ENCODE data around the gene SNED1. TPM values are rescaled to one million over a fixed set of nuclear protein-coding genes. Genes with fewer than 3 reads are reported as not detected.

The SNED1 gene
- total RNA-seq, 2 donors from 2014 or later, result 3.0 to 4.8 TPM

- H3K4me3 Mint-ChIP-seq, result no peak overlapping the region
- no peaks in the 10 kb centered on the region for H3K27me3 Mint-ChIP-seq
- no peaks in the 10 kb centered on the region for H3K36me3 Mint-ChIP-seq (ENCODE audit: low read depth)
- ATAC-seq (replicated peaks), result no peak
- no peaks in the 10 kb centered on the region for H3K9me3 Mint-ChIP-seq
- H3K27ac Mint-ChIP-seq, result no peak overlapping the region
- H3K4me1 Mint-ChIP-seq, result no peaks in the 10 kb centered on the region
These were observed 7.6 kb upstream of the SNED1 start for GRCh38 chr2:240990726-240991377.

- Mint-ChIP-seq H3K27me3 (no peaks in the 10 kb centered on the region), H3K9me3 (no peaks in the 10 kb centered on the region), H3K36me3 (ENCODE audit: low read depth) (no peaks in the 10 kb centered on the region), H3K4me3 (no peak overlapping the region), H3K4me1 (no peaks in the 10 kb centered on the region), H3K27ac (no peak overlapping the region)
- ATAC-seq (replicated peaks), result no peak
These were observed 6.8 kb upstream of the SNED1 start for GRCh38 chr2:240991378-240992263.

- Mint-ChIP-seq H3K27me3 (peaks cover 7% of the 10 kb centered on the region), H3K27ac (no peak overlapping the region), H3K36me3 (ENCODE audit: low read depth) (no peaks in the 10 kb centered on the region), H3K9me3 (no peaks in the 10 kb centered on the region), H3K4me1 (no peaks in the 10 kb centered on the region), H3K4me3 (no peak overlapping the region)
- ATAC-seq (replicated peaks), result no peak
These were observed 5.7 kb upstream of the SNED1 start for GRCh38 chr2:240992572-240993291.

GRCh38 chr2:240993446-240994170 lies 4.8 kb upstream of the SNED1 start:
- H3K27ac Mint-ChIP-seq, result no peak overlapping the region
- no peaks in the 10 kb centered on the region for H3K9me3 Mint-ChIP-seq
- peaks cover 7% of the 10 kb centered on the region for H3K27me3 Mint-ChIP-seq
- H3K36me3 Mint-ChIP-seq (ENCODE audit: low read depth), result no peaks in the 10 kb centered on the region
- no peak for ATAC-seq (replicated peaks)
- H3K4me3 Mint-ChIP-seq, result no peak overlapping the region
- H3K4me1 Mint-ChIP-seq, result no peaks in the 10 kb centered on the region

GRCh38 chr2:240994171-240994896 lies 4.1 kb upstream of the SNED1 start:
- Mint-ChIP-seq H3K9me3 (no peaks in the 10 kb centered on the region), H3K4me3 (no peak overlapping the region)

GRCh38 chr2:240995041-240996021 lies 3.1 kb upstream of the SNED1 start:
- Mint-ChIP-seq H3K4me1 (peaks cover 6% of the 10 kb centered on the region), H3K27me3 (peaks cover 14% of the 10 kb centered on the region), H3K36me3 (ENCODE audit: low read depth) (no peaks in the 10 kb centered on the region), H3K9me3 (no peaks in the 10 kb centered on the region), H3K4me3 (no peak overlapping the region), H3K27ac (no peak overlapping the region)
- no peak for ATAC-seq (replicated peaks)

More at GRCh38 chr2:240994171-240994896, 4.1 kb upstream of the SNED1 start:
- no peak overlapping the region for H3K27ac Mint-ChIP-seq
- no peaks in the 10 kb centered on the region for H3K4me1 Mint-ChIP-seq
- H3K36me3 Mint-ChIP-seq (ENCODE audit: low read depth), result no peaks in the 10 kb centered on the region
- no peak for ATAC-seq (replicated peaks)
- peaks cover 7% of the 10 kb centered on the region for H3K27me3 Mint-ChIP-seq

GRCh38 chr2:240996161-240996833 lies 2.1 kb upstream of the SNED1 start:
- H3K36me3 Mint-ChIP-seq (ENCODE audit: low read depth), result no peaks in the 10 kb centered on the region
- H3K4me3 Mint-ChIP-seq, result no peak overlapping the region
- no peak overlapping the region for H3K27ac Mint-ChIP-seq
- H3K9me3 Mint-ChIP-seq, result no peaks in the 10 kb centered on the region
- H3K27me3 Mint-ChIP-seq, result peaks cover 18% of the 10 kb centered on the region
- H3K4me1 Mint-ChIP-seq, result peaks cover 6% of the 10 kb centered on the region
- no peak for ATAC-seq (replicated peaks)

GRCh38 chr2:240996834-240997140 lies 1.6 kb upstream of the SNED1 start:
- Mint-ChIP-seq H3K9me3 (no peaks in the 10 kb centered on the region), H3K27me3 (peaks cover 20% of the 10 kb centered on the region), H3K36me3 (ENCODE audit: low read depth) (no peaks in the 10 kb centered on the region), H3K4me3 (no peak overlapping the region), H3K4me1 (peaks cover 6% of the 10 kb centered on the region), H3K27ac (no peak overlapping the region)
- no peak for ATAC-seq (replicated peaks)

GRCh38 chr2:240997141-240997855 lies 1.1 kb upstream of the SNED1 start:
- Mint-ChIP-seq H3K27me3 (peaks cover 20% of the 10 kb centered on the region), H3K4me3 (peak overlapping the region; percentile 8), H3K27ac (no peak overlapping the region), H3K36me3 (ENCODE audit: low read depth) (no peaks in the 10 kb centered on the region), H3K9me3 (no peaks in the 10 kb centered on the region), H3K4me1 (peaks cover 6% of the 10 kb centered on the region)
- no peak for ATAC-seq (replicated peaks)

- Mint-ChIP-seq H3K4me3 (no peak overlapping the region), H3K27me3 (peaks cover 20% of the 10 kb centered on the region), H3K36me3 (ENCODE audit: low read depth) (no peaks in the 10 kb centered on the region), H3K9me3 (peaks cover under 1% of the 10 kb centered on the region), H3K27ac (no peak overlapping the region), H3K4me1 (peaks cover 6% of the 10 kb centered on the region)
- ATAC-seq (replicated peaks), result peak; percentile 37
These were observed 232 bp downstream of the SNED1 start for GRCh38 chr2:240998706-240998994.

GRCh38 chr2:240998995-240999791 lies 775 bp downstream of the SNED1 start:
- no peak for ATAC-seq (replicated peaks)
- peak overlapping the region; percentile 13 for H3K4me3 Mint-ChIP-seq
- no peaks in the 10 kb centered on the region for H3K36me3 Mint-ChIP-seq (ENCODE audit: low read depth)
- H3K27me3 Mint-ChIP-seq, result peaks cover 20% of the 10 kb centered on the region
- H3K4me1 Mint-ChIP-seq, result peaks cover 6% of the 10 kb centered on the region
- peaks cover 5% of the 10 kb centered on the region for H3K9me3 Mint-ChIP-seq
- no peak overlapping the region for H3K27ac Mint-ChIP-seq
